Ishikawa (cell line): ENCODE data around the gene DCAF4.

Experiments
- CEBPB ChIP-seq: IDR thresholded peaks from 2 replicates; pipeline ENCODE4 v1.6.1; 2012
- CREB1 ChIP-seq: IDR thresholded peaks from 2 replicates; pipeline ENCODE4 v1.6.1; 2012; ENCODE audit warnings: low read depth
- EGR1 ChIP-seq: IDR thresholded peaks from 2 replicates; pipeline ENCODE4 v1.6.1; 2012
- EP300 ChIP-seq: IDR thresholded peaks from 2 replicates; pipeline ENCODE4 v1.6.1; 2012; ENCODE audit warnings: borderline replicate concordance
- FOXM1 ChIP-seq: IDR thresholded peaks from 2 replicates; pipeline ENCODE4 v1.6.1; 2012; ENCODE audit warnings: low read depth, borderline replicate concordance
- MAX ChIP-seq: IDR thresholded peaks from 2 replicates; pipeline ENCODE4 v1.6.1; 2012
- NFIC ChIP-seq: IDR thresholded peaks from 2 replicates; pipeline ENCODE4 v1.6.1; 2012
- RAD21 ChIP-seq: IDR thresholded peaks from 2 replicates; pipeline ENCODE4 v1.6.1; 2012; ENCODE audit warnings: low read depth
- REST ChIP-seq: IDR thresholded peaks from 2 replicates; pipeline ENCODE4 v1.6.1; 2012; ENCODE audit warnings: low read depth, mild to moderate bottlenecking
- TAF1 ChIP-seq: IDR thresholded peaks from 2 replicates; pipeline ENCODE4 v1.6.1; 2012; ENCODE audit warnings: low read depth, mild to moderate bottlenecking
- TCF12 ChIP-seq: IDR thresholded peaks from 2 replicates; pipeline ENCODE4 v1.6.1; 2012; ENCODE audit warnings: low read depth
- TEAD4 ChIP-seq: IDR thresholded peaks from 2 replicates; pipeline ENCODE4 v1.6.1; 2012
- USF1 ChIP-seq: IDR thresholded peaks from 2 replicates; pipeline ENCODE4 v1.6.1; 2012
- YY1 ChIP-seq: IDR thresholded peaks from 2 replicates; pipeline ENCODE4 v1.6.1; 2012; ENCODE audit warnings: low read depth
- ZBTB7A ChIP-seq: IDR thresholded peaks from 2 replicates; pipeline ENCODE4 v1.6.1; 2012; ENCODE audit warnings: low read depth

DCAF4 gene

GRCh38 chr14:72888192-72888591 lies 38.1 kb upstream of the DCAF4 start:
- TF ChIP-seq RAD21 = no peak
- TF ChIP-seq YY1 = no peak
- TF ChIP-seq MAX = no peak
- no peak for TF ChIP-seq NFIC
- no peak for TF ChIP-seq TEAD4
- TF ChIP-seq EP300 = no peak
- TF ChIP-seq USF1 = no peak
- no peak for TF ChIP-seq TAF1
- no peak for TF ChIP-seq FOXM1

GRCh38 chr14:72888636-72889201 lies 37.5 kb upstream of the DCAF4 start:
- TF ChIP-seq TCF12 = no peak
- no peak for TF ChIP-seq FOXM1
- TF ChIP-seq EP300 = no peak
- TF ChIP-seq REST = no peak
- no peak for TF ChIP-seq TAF1
- no peak for TF ChIP-seq NFIC
- no peak for TF ChIP-seq YY1
- no peak for TF ChIP-seq CREB1
- no peak for TF ChIP-seq CEBPB
- TF ChIP-seq TEAD4 = no peak
- TF ChIP-seq MAX = no peak
- TF ChIP-seq RAD21 = no peak

- TF ChIP-seq CEBPB (no peak), CREB1 (no peak), EP300 (no peak), MAX (no peak), USF1 (no peak), RAD21 (no peak)
These were observed 36.9 kb upstream of the DCAF4 start for GRCh38 chr14:72889366-72889765.

GRCh38 chr14:72891666-72892102 lies 34.6 kb upstream of the DCAF4 start:
- TF ChIP-seq RAD21 (no peak), TAF1 (0 out of 2 replicates have a peak, but pooled peaks have one; percentile 6)

- TF ChIP-seq FOXM1 (no peak), EGR1 (no peak), CREB1 (no peak), ZBTB7A (peak; percentile 88), TCF12 (no peak), TEAD4 (no peak), CEBPB (no peak)
These were observed 34.0 kb upstream of the DCAF4 start for GRCh38 chr14:72892103-72892878.

- no peak for TF ChIP-seq REST
- TF ChIP-seq USF1 = no peak
- TF ChIP-seq RAD21 = no peak
- no peak for TF ChIP-seq YY1
- TF ChIP-seq TAF1 = no peak
- TF ChIP-seq FOXM1 = no peak
- TF ChIP-seq MAX = no peak
- TF ChIP-seq TCF12 = peak; percentile 24; the same call in 1 of the 2 replicates
- TF ChIP-seq ZBTB7A = 0 out of 2 replicates have a peak, but pooled peaks have one; percentile 4
- no peak for TF ChIP-seq NFIC
These were observed 33.2 kb upstream of the DCAF4 start for GRCh38 chr14:72892879-72893635.
